GM21576 (cell line): ENCODE data around the gene REG3A.

Source experiments
- ATAC-seq: cut with Tn5 transposase; IDR thresholded peaks from one replicate; pipeline ENCODE4 v1.9.1; 2021; ENCODE audit warnings: mild to moderate bottlenecking, moderate library complexity; ENCODE audit not compliant: unreplicated experiment

The REG3A gene

GRCh38 chr2:79122676-79123075 lies 36.9 kb downstream of the REG3A start:
- no peak for ATAC-seq

- no peak for ATAC-seq
These were observed 39.3 kb downstream of the REG3A start, which contains the start of gene REG1A for GRCh38 chr2:79120194-79120713. Gene REG1A, plus strand, starts transcription at chr2:79120488. Its CDS starts 374 bp downstream, at chr2:79120862.

- ATAC-seq, result no peak
These were observed 42.3 kb downstream of the REG3A start for GRCh38 chr2:79116997-79117928.

GRCh38 chr2:79114797-79115494 lies 44.6 kb downstream of the REG3A start:
- no peak for ATAC-seq

GRCh38 chr2:79112269-79112668 lies 47.3 kb downstream of the REG3A start:
- no peak for ATAC-seq
